ENCODE data around the gene NPLOC4.

The NPLOC4 gene

GRCh38 chr17:81537856-81538555 lies 98.9 kb downstream of the NPLOC4 start:
- TF ChIP-seq CTCF (conservative IDR thresholded peaks at IDR 0.05), result peak; percentile 34
- no peak overlapping the region for H3K27ac ChIP-seq

- H3K27ac ChIP-seq, result no peak overlapping the region
- peak; percentile 72 for TF ChIP-seq CTCF (conservative IDR thresholded peaks at IDR 0.05)
These were observed 99.5 kb downstream of the NPLOC4 start for GRCh38 chr17:81537343-81537855.

- TF ChIP-seq CTCF (conservative IDR thresholded peaks at IDR 0.05), result no peak
These were observed 100.3 kb downstream of the NPLOC4 start for GRCh38 chr17:81536299-81537290.

GRCh38 chr17:81535480-81536298 lies 101.2 kb downstream of the NPLOC4 start:
- H3K27ac ChIP-seq, result no peak overlapping the region
- TF ChIP-seq CTCF (conservative IDR thresholded peaks at IDR 0.05), result no peak

More at GRCh38 chr17:81536299-81537290, 100.3 kb downstream of the NPLOC4 start:
- H3K27ac ChIP-seq, result no peak overlapping the region

- no peak overlapping the region for H3K27ac ChIP-seq
- TF ChIP-seq CTCF (conservative IDR thresholded peaks at IDR 0.05), result no peak
These were observed 101.9 kb downstream of the NPLOC4 start for GRCh38 chr17:81535007-81535328.

GRCh38 chr17:81534157-81535006 lies 102.5 kb downstream of the NPLOC4 start:
- TF ChIP-seq CTCF (conservative IDR thresholded peaks at IDR 0.05), result no peak
- H3K27ac ChIP-seq, result no peak overlapping the region
